Right lobe of liver (tissue), 4 donors: Measurements from ENCODE around the gene GGCX.

Experiments
- POLR2A ChIP-seq: fragments of 450-650 bp; IDR thresholded peaks from one replicate; pipeline ENCODE4 v1.6.1; 2017; ENCODE audit warnings: antibody characterized with exemption, mild to moderate bottlenecking
- TF ChIP-seq, protein P1 (sequence below), 4 donors: fragments of 200-600 bp in 3 of 4; fragments of 450-650 bp in 1 of 4; IDR thresholded peaks; one replicate each; pipeline versions ENCODE4 v1.5.1 to v1.8.0; 2016 to 2022; ENCODE audit warnings: antibody characterized with exemption in 4 of 4, mild to moderate bottlenecking in 2 of 4
- donor health status: DM: no; HTN: no; CAD: no.
- donor health status: DM: no; HTN: no; CAD: no.
- donor health status: DM: no; HTN: yes; CAD: no.

- TF ChIP-seq, protein P1, sequence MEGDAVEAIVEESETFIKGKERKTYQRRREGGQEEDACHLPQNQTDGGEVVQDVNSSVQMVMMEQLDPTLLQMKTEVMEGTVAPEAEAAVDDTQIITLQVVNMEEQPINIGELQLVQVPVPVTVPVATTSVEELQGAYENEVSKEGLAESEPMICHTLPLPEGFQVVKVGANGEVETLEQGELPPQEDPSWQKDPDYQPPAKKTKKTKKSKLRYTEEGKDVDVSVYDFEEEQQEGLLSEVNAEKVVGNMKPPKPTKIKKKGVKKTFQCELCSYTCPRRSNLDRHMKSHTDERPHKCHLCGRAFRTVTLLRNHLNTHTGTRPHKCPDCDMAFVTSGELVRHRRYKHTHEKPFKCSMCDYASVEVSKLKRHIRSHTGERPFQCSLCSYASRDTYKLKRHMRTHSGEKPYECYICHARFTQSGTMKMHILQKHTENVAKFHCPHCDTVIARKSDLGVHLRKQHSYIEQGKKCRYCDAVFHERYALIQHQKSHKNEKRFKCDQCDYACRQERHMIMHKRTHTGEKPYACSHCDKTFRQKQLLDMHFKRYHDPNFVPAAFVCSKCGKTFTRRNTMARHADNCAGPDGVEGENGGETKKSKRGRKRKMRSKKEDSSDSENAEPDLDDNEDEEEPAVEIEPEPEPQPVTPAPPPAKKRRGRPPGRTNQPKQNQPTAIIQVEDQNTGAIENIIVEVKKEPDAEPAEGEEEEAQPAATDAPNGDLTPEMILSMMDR (IDR thresholded peaks at IDR 0.05): no peak
- no peak for TF ChIP-seq POLR2A
Measured at GRCh38 chr2:85588236-85588635, 26.9 kb upstream of the GGCX start.
